DOHH2 (cell line): ENCODE results near the gene COQ10A.

ENCODE experiments used
- H3F3A ChIP-seq: fragments of 200-600 bp; sonication (generic), shearing (Covaris generic); 2 replicates; pipeline ENCODE4 v1.6.0; 2016; ENCODE audit warnings: antibody characterized with exemption, mild to moderate bottlenecking; ENCODE audit not compliant: control insufficient read depth, insufficient read depth
- H3K27ac ChIP-seq: fragments of 200-600 bp; sonication (generic); 2 replicates; pipeline ENCODE4 v1.5.1; 2014; ENCODE audit warnings: low read depth, mild to moderate bottlenecking, low read length, moderate library complexity
- H3K27me3 ChIP-seq: fragments of 200-600 bp; sonication (generic); 2 replicates; pipeline ENCODE4 v1.6.1; 2014; ENCODE audit warnings: mild to moderate bottlenecking, low read length, mixed read lengths; ENCODE audit not compliant: control insufficient read depth
- H3K36me3 ChIP-seq: fragments of 200-600 bp; sonication (generic); 2 replicates; pipeline ENCODE4 v1.6.1; 2014; ENCODE audit warnings: mild to moderate bottlenecking, low read length, moderate library complexity, mixed read lengths; ENCODE audit not compliant: control insufficient read depth
- H3K4me1 ChIP-seq: fragments of 200-600 bp; sonication (generic); 2 replicates; pipeline ENCODE4 v1.6.1; 2014; ENCODE audit warnings: mild to moderate bottlenecking, low read length, mixed read lengths; ENCODE audit not compliant: control insufficient read depth
- H3K4me2 ChIP-seq: fragments of 200-600 bp; sonication (generic); 2 replicates; pipeline ENCODE4 v1.6.0; 2014; ENCODE audit warnings: mild to moderate bottlenecking, low read length, moderate library complexity
- H3K4me3 ChIP-seq: fragments of 200-600 bp; sonication (generic); 2 replicates; pipeline ENCODE4 v1.5.1; 2014; ENCODE audit warnings: mild to moderate bottlenecking, low read length, mixed read lengths
- H3K79me2 ChIP-seq: fragments of 200-600 bp; sonication (generic); 2 replicates; pipeline ENCODE4 v1.6.1; 2014; ENCODE audit warnings: mild to moderate bottlenecking, low read length, mixed read lengths; ENCODE audit not compliant: control insufficient read depth
- H3K9me2 ChIP-seq: fragments of 200-600 bp; sonication (generic); replicated peaks from 2 replicates; pipeline ENCODE4 v1.6.1; 2014; ENCODE audit warnings: mild to moderate bottlenecking, low read length, mixed read lengths; ENCODE audit not compliant: control insufficient read depth
- H3K9me3 ChIP-seq: fragments of 200-600 bp; sonication (generic); 2 replicates; pipeline ENCODE4 v1.6.1; 2014; ENCODE audit warnings: antibody characterized with exemption, low read length, mixed read lengths; ENCODE audit not compliant: control insufficient read depth, insufficient read depth
- H4K20me1 ChIP-seq: fragments of 200-600 bp; sonication (generic); 2 replicates; pipeline ENCODE4 v1.6.0; 2014; ENCODE audit warnings: low read depth, mild to moderate bottlenecking, antibody characterized with exemption, low read length, moderate library complexity; ENCODE audit not compliant: control insufficient read depth, insufficient read depth
- EZH2phosphoT487 ChIP-seq: fragments of 200-600 bp; sonication (generic); IDR thresholded peaks from 2 replicates; pipeline ENCODE4 v1.6.1; 2017; ENCODE audit warnings: borderline replicate concordance, mild to moderate bottlenecking, antibody characterized with exemption, low read length, moderate library complexity, mixed read lengths
- TF ChIP-seq, protein P1 (sequence below): fragments of 200-600 bp; sonication (generic); IDR thresholded peaks from one replicate; pipeline ENCODE4 v1.5.1; 2014; ENCODE audit warnings: antibody characterized with exemption, mild to moderate bottlenecking, low read depth, low read length; ENCODE audit not compliant: poor library complexity, severe bottlenecking

COQ10A gene

DNA sequence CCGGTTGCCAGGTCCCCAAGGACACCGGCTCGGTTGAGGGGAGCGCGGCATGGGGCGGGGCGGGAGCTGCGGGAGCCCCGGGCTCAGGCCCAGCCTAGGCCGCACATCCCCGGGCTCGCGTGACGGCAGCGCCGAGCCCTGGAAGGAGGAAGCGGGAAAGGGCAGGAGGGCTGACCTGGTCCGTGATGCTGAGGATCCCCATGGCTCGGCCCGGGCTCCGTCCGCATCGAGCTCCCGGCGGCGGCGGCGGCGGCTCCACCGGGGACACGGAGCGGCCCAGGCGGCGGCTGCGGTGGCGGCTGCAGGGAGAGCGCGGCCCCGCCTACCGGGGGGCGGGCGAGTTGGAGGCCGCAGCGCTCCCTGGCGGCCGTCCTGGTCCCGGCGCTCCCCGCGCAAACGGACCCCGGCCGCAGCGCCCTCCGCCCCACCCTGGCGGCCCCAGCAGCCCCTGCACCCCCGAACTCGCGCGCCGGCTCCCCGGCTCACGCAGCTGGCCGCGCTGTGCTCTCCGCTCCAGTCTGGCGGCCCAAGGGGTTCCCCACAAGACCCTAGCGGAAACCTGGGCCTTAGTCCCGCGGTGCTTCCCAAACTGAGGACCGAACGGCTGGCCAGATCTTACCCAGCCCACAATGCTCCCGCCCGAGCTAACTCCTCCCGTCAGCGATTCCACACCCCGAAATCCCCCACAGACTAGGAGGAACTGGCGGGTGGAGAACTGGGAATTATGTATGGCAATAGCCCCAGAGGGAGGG is 8.5 kb upstream of the COQ10A start, which contains the start of gene ANKRD52:
ANKRD52 (minus strand) TSS at position 317 of the 752 bp plus-strand sequence; CDS start at position 202, 115 bp downstream.
- TF ChIP-seq, protein P1, sequence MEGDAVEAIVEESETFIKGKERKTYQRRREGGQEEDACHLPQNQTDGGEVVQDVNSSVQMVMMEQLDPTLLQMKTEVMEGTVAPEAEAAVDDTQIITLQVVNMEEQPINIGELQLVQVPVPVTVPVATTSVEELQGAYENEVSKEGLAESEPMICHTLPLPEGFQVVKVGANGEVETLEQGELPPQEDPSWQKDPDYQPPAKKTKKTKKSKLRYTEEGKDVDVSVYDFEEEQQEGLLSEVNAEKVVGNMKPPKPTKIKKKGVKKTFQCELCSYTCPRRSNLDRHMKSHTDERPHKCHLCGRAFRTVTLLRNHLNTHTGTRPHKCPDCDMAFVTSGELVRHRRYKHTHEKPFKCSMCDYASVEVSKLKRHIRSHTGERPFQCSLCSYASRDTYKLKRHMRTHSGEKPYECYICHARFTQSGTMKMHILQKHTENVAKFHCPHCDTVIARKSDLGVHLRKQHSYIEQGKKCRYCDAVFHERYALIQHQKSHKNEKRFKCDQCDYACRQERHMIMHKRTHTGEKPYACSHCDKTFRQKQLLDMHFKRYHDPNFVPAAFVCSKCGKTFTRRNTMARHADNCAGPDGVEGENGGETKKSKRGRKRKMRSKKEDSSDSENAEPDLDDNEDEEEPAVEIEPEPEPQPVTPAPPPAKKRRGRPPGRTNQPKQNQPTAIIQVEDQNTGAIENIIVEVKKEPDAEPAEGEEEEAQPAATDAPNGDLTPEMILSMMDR, result peak; percentile 66
- no peak for TF ChIP-seq EZH2phosphoT487
- Histone ChIP-seq H3K27ac (peak within 1 kb of the TSS; percentile 50), H3K36me3 (peaks cover 39% of the 10 kb centered on the region), H3K4me2 (peak within 1 kb of the TSS; percentile 100), H3K9me3 (no peaks in the 10 kb centered on the region), H4K20me1 (no peaks in the 10 kb centered on the region), H3K4me3 (peak within 1 kb of the TSS; percentile 100), H3K9me2 (no peaks in the 10 kb centered on the region), H3K79me2 (peaks cover 25% of the 10 kb centered on the region), H3K4me1 (peaks cover 20% of the 10 kb centered on the region), H3K27me3 (no peaks in the 10 kb centered on the region), H3F3A (peaks cover 3% of the 10 kb centered on the region)

- Histone ChIP-seq H3K27ac (peak overlapping the region; percentile 20; the same call in 1 of the 2 replicates), H3K79me2 (peaks cover 25% of the 10 kb centered on the region)
Observed at GRCh38 chr12:56258820-56259183, 7.9 kb upstream of the COQ10A start.

DNA sequence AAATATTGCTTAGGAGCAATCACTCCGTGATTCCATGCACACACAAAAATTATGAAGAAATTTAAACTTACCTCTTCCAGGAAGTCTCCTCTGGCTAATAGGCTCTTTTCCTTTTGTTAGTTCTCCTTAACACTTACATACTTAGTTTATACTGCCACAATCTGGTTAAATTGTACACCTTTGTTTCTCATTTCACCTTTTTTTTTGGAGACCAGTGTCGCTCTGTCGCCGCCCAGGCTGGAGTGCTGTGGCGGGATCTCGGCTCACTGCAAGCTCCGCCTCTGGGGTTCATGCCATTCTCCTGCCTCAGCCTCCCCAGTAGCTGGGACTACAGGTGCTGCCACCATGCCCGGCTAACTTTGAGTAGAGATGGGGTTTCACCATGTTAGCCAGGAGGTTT is 6.4 kb upstream of the COQ10A start:
- Histone ChIP-seq H3K9me3 (no peaks in the 10 kb centered on the region), H3K36me3 (peaks cover 19% of the 10 kb centered on the region), H3K27ac (no peak overlapping the region), H3K27me3 (no peaks in the 10 kb centered on the region), H3K4me2 (no peak overlapping the region), H3F3A (peaks cover 3% of the 10 kb centered on the region), H3K79me2 (peaks cover 25% of the 10 kb centered on the region), H4K20me1 (no peaks in the 10 kb centered on the region), H3K4me1 (peaks cover 20% of the 10 kb centered on the region), H3K9me2 (no peaks in the 10 kb centered on the region), H3K4me3 (no peak overlapping the region)
- TF ChIP-seq EZH2phosphoT487, result no peak
- TF ChIP-seq, protein P1, result no peak

More at GRCh38 chr12:56258820-56259183, 7.9 kb upstream of the COQ10A start:
- H3K4me1 ChIP-seq, result peaks cover 20% of the 10 kb centered on the region
- peak overlapping the region; percentile 100 for H3K4me2 ChIP-seq
- H3K9me2 ChIP-seq, result no peaks in the 10 kb centered on the region
- H3F3A ChIP-seq, result peaks cover 3% of the 10 kb centered on the region
- TF ChIP-seq, protein P1, result no peak
- no peaks in the 10 kb centered on the region for H3K9me3 ChIP-seq
- H3K4me3 ChIP-seq, result peak overlapping the region; percentile 100
- H3K27me3 ChIP-seq, result no peaks in the 10 kb centered on the region
- H4K20me1 ChIP-seq, result no peaks in the 10 kb centered on the region
- peaks cover 33% of the 10 kb centered on the region for H3K36me3 ChIP-seq
